ENCODE data around the gene IL17F.

Gene IL17F

GRCh38 chr6:52284460-52285176, 40.3 kb upstream of the IL17F start, which contains the start of gene MCM3:
Gene MCM3 (minus strand): TSS chr6:52284742. CDS start chr6:52284674, 68 bp downstream.
- peak; percentile 100 for DNase-seq (ENCODE audit: low read depth)
- TF ChIP-seq CTCF (IDR thresholded peaks at IDR 0.05; ENCODE audit: low read depth, low read length) (no peak), MAX (IDR thresholded peaks at IDR 0.05; ENCODE audit: low read depth, low read length) (peak; percentile 86), MYC (IDR thresholded peaks at IDR 0.05; ENCODE audit: low read depth, low read length) (peak; percentile 93), POLR2A (IDR thresholded peaks at IDR 0.05; ENCODE audit: extremely low read depth, insufficient read length) (peak; percentile 79)
- peak within 1 kb of the TSS; percentile 92 for H3K4me3 ChIP-seq (ENCODE audit: low read depth, low read length)

GRCh38 chr6:52284131-52284459, 39.8 kb upstream of the IL17F start:
- peak; percentile 80 for DNase-seq (ENCODE audit: low read depth)
- TF ChIP-seq MYC (IDR thresholded peaks at IDR 0.05; ENCODE audit: low read depth, low read length) = no peak
- TF ChIP-seq CTCF (IDR thresholded peaks at IDR 0.05; ENCODE audit: low read depth, low read length) = no peak
- no peak for TF ChIP-seq POLR2A (IDR thresholded peaks at IDR 0.05; ENCODE audit: extremely low read depth, insufficient read length)
- TF ChIP-seq MAX (IDR thresholded peaks at IDR 0.05; ENCODE audit: low read depth, low read length) = no peak
- peak overlapping the region; percentile 92 for H3K4me3 ChIP-seq (ENCODE audit: low read depth, low read length)

- H3K4me3 ChIP-seq (ENCODE audit: low read depth, low read length) = peak overlapping the region; percentile 92
- no peak for DNase-seq (ENCODE audit: low read depth)
- TF ChIP-seq CTCF (IDR thresholded peaks at IDR 0.05; ENCODE audit: low read depth, low read length) (no peak), MYC (IDR thresholded peaks at IDR 0.05; ENCODE audit: low read depth, low read length) (no peak), MAX (IDR thresholded peaks at IDR 0.05; ENCODE audit: low read depth, low read length) (no peak), POLR2A (IDR thresholded peaks at IDR 0.05; ENCODE audit: extremely low read depth, insufficient read length) (no peak)
Observed at GRCh38 chr6:52283111-52283510, 38.8 kb upstream of the IL17F start.

- no peak for DNase-seq (ENCODE audit: low read depth)
- no peak overlapping the region for H3K4me3 ChIP-seq (ENCODE audit: low read depth, low read length)
- TF ChIP-seq POLR2A (IDR thresholded peaks at IDR 0.05; ENCODE audit: extremely low read depth, insufficient read length) = no peak
Observed at GRCh38 chr6:52276130-52276529, 31.8 kb upstream of the IL17F start.

GRCh38 chr6:52271852-52272460, 27.7 kb upstream of the IL17F start:
- DNase-seq (ENCODE audit: low read depth) = no peak
- H3K4me3 ChIP-seq (ENCODE audit: low read depth, low read length) = no peak overlapping the region
- TF ChIP-seq CTCF (IDR thresholded peaks at IDR 0.05; ENCODE audit: low read depth, low read length) = no peak
- no peak for TF ChIP-seq MAX (IDR thresholded peaks at IDR 0.05; ENCODE audit: low read depth, low read length)
- TF ChIP-seq POLR2A (IDR thresholded peaks at IDR 0.05; ENCODE audit: extremely low read depth, insufficient read length) = no peak
- TF ChIP-seq MYC (IDR thresholded peaks at IDR 0.05; ENCODE audit: low read depth, low read length) = no peak

- peak; percentile 75 for DNase-seq (ENCODE audit: low read depth)
- TF ChIP-seq MAX (IDR thresholded peaks at IDR 0.05; ENCODE audit: low read depth, low read length) = no peak
- TF ChIP-seq CTCF (IDR thresholded peaks at IDR 0.05; ENCODE audit: low read depth, low read length) = peak; percentile 98
- H3K4me3 ChIP-seq (ENCODE audit: low read depth, low read length) = no peak overlapping the region
Observed at GRCh38 chr6:52263709-52264540, 19.6 kb upstream of the IL17F start.
